ENCODE measurements around the gene PRR14L.
"Not testable (repeated sequence)": the region's sequence is repeated elsewhere in the genome, so short reads cannot be mapped to it uniquely, and the experiment has no call there.

Gene PRR14L

DNA sequence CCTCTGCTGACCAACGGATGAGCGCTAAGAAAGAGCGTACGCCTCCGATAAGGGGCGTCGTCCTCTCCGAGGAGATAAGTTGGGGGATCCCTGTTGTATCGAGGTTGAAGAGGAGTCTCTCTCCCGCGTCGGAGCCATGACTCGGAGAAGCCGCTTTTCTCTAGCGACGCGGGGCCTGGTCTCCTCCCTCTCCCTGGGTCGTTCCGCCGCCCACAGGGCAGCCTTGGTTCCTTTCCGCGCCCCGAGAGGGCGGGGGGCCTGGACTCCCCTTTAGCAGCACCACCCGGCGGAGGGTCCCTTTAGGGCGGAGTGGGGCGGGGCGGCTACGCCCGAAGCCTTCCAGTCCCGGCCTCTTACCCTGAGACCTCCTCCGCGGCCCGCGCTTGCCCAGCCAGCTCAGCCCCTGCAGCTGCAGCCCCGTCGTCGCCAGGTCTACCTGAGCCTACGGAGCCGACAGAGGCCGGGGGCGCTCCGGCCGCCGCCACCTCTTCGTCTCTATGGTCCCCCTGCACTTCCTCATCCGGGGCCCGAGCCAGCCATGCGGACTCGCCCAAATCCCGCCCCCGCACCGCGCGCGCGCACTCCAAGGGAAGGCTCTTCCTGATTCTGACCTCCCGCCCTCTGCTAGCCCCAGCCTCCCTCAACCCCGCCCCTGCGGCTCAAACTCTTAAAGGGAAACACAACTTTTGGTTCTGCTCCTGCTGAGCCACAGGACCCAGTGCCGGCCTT is at the start of gene PRR14L:
TSS of gene PRR14L (minus strand) at position 497 of the 729 bp plus-strand sequence. CDS start 11,272 bp downstream, outside the sequence.
- DNase-seq (ENCODE audit: low spot score) = peak; percentile 95

GRCh38 chr22:31799358-31799757 is 49.4 kb upstream of the PRR14L start:
- not testable (repeated sequence) for DNase-seq (ENCODE audit: low spot score)

- no peak for DNase-seq (ENCODE audit: low spot score)
Observed at GRCh38 chr22:31790240-31790639, 40.3 kb upstream of the PRR14L start.

DNA sequence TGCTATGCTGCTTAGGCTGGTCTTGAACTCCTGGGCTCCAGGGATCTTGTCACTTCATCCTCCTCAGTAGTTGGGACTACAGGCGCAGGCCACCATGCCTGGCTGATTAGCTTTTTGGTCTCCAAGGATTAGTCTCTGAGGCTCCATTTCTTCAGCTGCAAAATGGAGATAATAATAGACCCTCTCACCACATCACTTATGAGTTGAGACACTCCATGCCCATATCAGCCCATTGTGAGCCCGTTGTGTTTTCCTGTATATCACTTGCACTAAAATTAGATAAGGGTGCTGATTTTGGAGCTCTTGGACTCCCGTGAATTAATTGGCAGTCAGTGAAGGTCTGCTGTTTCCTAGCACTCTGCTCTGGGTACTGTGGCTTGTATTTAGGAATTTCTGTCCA is 39.9 kb upstream of the PRR14L start:
- DNase-seq (ENCODE audit: low spot score) = no peak

GRCh38 chr22:31776231-31776630 is 26.3 kb upstream of the PRR14L start:
- no peak for DNase-seq (ENCODE audit: low spot score)

GRCh38 chr22:31773416-31773815 is 23.5 kb upstream of the PRR14L start:
- DNase-seq (ENCODE audit: low spot score) = no peak

GRCh38 chr22:31768422-31769059 is 18.6 kb upstream of the PRR14L start:
- no peak for DNase-seq (ENCODE audit: low spot score)

DNA sequence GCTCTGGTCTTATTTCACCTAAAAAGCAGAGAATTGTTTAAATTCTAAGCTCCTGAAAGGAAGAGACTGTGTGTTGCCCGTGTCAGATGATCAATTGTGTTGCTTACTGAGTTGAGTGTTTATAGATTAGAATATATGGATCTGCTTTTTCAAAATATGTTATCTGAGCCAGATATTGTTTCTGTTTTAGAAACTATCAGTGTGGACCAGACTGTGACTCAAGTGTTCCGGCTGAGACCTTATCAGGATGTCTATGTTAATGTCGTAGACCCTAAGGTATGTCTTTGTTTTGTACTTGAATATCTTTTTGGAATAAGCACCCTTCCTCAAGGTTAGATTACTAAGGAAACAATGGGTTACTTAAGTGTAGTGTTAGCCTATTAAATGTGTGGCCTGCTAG is 14.9 kb upstream of the PRR14L start:
- no peak for DNase-seq (ENCODE audit: low spot score)

DNA sequence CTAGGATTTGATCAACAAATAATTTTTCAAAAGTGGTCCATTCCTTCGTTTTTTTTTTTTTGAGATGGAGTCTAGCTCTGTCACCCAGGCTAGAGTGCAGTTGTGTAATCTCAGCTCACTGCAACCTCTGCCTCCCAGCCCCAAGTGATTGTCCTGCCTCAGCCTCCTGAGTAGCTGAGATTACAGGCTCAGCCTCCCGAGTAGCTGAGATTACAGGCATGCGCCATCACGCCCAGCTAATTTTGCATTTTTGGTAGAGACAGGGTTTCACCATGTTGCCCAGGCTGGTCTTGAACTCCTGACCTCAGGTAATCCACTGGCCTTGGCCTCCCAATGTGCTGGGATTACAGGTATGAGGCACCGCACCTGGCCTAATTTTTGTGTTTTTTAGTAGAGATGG is 8.9 kb upstream of the PRR14L start:
- DNase-seq (ENCODE audit: low spot score) = not testable (repeated sequence)

DNA sequence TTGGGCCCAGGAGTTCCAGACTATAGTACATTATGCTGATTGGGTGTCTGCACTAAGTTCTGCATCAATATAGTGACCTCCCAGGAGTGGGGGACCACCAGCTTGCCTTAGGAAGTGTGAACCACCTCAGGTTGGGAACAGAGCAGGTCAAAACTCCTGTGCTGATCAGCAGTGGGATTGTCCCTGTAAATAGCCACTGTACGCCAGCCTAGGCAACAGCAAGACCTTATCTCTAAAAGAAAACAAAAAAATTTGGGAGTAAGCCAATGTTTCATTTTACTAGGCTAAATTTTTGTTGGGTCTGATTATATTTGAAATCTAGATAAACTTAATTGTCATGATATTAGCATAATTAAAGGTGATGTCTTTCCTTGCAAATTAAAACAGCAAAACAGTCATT is 7.3 kb upstream of the PRR14L start:
- no peak for DNase-seq (ENCODE audit: low spot score)

DNA sequence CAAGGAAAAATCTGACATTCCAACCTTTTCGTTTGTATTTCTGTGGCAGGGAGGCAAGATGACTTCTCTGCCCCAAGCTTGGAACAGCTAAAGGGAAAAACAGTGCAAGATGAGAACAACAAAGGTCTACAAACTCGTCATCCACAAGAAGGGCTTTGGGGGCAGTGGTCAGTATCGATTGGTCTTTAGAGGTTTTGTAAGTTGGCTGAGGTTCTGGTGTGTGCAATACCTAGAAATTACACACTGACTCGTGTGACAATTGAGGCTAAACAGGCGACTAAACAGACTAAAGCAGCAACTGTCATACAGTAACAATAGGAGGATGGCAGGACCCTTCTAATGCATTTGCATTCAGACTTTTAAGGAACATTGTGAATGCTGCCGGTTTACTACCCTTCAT is 4.9 kb upstream of the PRR14L start:
- no peak for DNase-seq (ENCODE audit: low spot score)

DNA sequence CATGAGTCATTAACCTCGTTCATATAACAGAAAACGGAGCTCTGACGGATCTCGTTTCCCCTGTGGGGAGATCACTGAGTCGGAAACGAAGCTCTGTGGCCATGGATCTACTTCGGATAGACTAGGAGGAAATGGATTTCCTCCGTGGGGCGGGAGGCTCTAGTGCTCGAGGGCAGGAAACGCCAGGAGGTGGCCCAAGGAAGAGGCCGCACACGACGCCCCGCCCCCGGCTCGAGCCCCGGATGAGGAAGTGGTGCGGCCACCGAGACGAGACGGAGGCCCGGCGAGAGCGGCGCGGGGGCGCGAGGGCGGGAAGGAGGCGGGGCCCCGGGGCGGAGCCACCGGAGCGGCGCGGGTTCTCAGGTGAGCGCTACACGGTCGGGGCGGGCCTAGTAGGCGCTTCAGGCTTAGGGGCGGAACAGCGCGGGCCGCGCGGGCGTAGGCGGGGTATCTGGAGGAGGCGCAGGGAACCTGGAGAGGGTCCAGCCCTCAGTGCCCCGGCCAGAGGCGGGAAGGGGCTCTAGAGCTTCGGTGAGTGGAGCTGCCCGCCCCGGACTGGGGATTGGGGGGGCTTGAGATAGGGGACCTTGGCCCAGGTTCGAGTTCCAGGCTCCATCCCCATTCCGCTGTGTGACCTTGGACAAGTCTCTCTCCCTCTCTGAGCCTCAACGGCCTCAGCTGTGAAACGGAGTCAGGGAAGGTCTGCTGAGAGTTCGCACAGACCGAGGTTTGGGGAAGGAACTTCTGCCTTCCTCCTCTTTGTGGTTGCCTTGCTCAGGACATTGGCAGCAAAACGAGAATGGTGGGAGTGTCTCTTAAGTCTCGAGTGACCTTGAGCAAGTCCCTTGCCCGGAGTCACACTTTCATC is 3.9 kb upstream of the PRR14L start, which contains the start of gene DEPDC5:
TSS of gene DEPDC5 (plus strand) at position 386 of the 868 bp plus-strand sequence. CDS start 903 bp downstream, outside the sequence.
- DNase-seq (ENCODE audit: low spot score) = peak; percentile 94

DNA sequence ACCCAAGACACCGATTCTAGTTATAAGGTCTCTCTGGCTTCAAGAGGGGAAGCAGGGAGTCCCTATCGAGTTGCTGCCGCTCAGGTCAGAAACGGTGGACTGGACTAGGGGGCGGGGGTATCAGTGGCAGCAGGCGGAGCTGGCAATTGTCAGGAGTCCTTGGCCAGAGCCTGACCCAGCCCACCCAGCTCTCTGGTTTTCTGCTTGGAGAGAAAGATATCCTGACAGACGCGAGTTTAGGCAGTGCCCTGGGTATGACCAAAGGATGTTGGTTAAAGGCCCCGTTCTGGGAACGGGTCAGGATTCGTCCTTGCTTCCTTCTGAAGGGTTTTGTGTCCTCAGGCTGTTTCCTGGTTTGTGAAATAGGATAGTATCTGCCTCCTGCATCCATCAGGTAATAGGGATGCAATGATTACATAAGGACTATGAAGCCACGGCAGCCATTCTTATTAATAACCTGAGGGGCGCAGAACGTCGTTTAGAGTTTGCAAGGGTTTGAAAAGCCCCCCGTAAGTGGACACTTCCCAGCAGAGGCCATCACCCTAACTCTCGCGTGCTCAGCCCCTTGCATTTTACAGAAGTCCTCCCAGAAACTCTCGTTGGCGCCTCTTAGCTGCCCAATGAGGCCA is 3.2 kb upstream of the PRR14L start:
- DNase-seq (ENCODE audit: low spot score) = no peak

GRCh38 chr22:31752096-31752847 is 2.3 kb upstream of the PRR14L start:
- DNase-seq (ENCODE audit: low spot score) = no peak

GRCh38 chr22:31750365-31751284 is 693 bp upstream of the PRR14L start:
- DNase-seq (ENCODE audit: low spot score) = no peak

GRCh38 chr22:31748490-31748889 is 1.4 kb downstream of the PRR14L start:
- DNase-seq (ENCODE audit: low spot score) = no peak

- no peak for DNase-seq (ENCODE audit: low spot score)
Observed at GRCh38 chr22:31747441-31747840, 2.5 kb downstream of the PRR14L start.

DNA sequence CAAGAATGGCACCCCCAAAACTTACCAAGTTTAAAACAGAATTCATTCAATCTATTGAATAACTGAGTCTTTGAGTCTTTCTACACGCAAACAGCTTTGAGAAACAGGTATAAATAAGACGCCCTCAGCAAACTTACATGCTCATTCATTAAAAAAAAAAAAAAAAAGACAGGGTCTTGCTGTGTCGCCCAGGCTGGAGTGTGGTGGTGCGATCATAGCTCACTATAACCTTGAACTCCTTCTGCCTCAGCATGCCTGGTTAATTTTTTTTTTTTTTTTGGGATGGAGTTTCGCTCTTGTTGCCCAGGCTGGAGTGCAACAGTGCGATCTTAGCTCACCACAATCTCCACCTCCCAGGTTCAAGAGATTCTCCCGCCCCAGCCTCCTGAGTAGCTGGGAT is 6.1 kb downstream of the PRR14L start:
- no peak for DNase-seq (ENCODE audit: low spot score)

DNA sequence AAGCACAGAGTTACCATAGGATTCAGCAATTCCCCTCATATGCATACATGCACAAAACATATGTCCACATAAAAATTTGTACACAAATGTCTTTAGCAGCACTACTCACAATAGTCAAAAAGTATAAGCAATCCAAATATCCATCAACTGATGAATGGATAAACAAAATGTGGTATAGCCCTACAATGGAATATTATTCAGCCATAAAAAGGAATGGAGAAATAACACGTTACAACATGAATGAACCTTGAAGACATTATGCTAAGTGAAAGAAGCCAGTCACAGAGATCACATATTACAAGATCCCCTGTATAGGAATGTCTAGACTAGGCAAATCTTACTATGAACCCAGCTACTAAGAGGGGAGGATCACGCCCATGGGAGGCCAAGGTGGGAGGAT is 7.2 kb downstream of the PRR14L start:
- DNase-seq (ENCODE audit: low spot score) = no peak

- DNase-seq (ENCODE audit: low spot score) = no peak
Observed at GRCh38 chr22:31742115-31742514, 7.8 kb downstream of the PRR14L start.
